GM20431 (cell line): ENCODE results near the gene PGAP1.

ENCODE experiments used
- in situ Hi-C: fragments of 300-500 bp; cut with MseI, MboI; formaldehyde crosslinking; loops from one replicate; pipeline ENCODE4 v1.15.0; 2020; ENCODE audit warnings: low sequenced_read_pairs; ENCODE audit not compliant: unreplicated experiment

PGAP1 gene

DNA sequence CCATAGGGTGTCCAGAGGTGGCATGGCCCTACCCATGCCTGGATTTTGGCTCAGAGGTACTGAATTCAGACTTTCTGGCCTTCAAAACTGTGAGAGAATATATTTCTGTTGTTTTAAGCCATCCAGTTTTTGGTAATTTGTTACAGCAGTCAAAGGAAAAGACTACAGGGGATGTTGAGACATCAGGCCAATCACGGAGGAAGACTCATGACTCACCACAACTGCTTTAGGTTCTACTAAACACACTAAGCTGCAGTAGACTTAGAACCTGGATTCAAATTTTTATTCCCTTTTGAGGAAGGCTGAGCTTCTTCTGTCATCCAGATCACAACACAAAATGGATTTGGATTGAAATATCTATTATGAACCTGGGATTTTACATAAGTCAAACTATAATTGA lies 105.3 kb downstream of the PGAP1 start:
- in situ Hi-C loops: no loop called here

DNA sequence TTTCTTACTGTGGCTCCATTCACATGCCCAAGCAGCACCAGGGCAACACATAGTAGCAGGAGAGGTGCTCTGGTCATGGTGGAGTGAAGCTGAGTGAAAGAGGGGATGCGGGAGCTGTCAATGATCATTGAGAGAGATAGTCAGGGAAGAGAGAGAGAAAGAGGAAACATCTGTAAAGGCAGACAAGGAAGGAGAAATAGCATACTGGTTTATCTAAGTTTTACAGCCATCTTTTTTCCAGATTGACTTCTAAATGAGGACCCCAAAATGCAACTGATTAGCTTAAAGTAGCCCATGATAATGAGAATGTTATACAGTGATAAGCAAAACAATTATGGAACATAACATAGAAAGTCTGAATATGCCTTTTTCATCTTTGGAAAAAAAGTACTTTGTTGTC lies 117.2 kb downstream of the PGAP1 start, which contains the start of gene C2orf66:
Gene C2orf66 (minus strand): TSS at position 96 of the 400 bp plus-strand sequence. CDS start 19 bp downstream, at position 77.
- in situ Hi-C loops: no loop called here

- in situ Hi-C loops: no loop called here
Observed at GRCh38 chr2:196808083-196808665, 118.3 kb downstream of the PGAP1 start.

DNA sequence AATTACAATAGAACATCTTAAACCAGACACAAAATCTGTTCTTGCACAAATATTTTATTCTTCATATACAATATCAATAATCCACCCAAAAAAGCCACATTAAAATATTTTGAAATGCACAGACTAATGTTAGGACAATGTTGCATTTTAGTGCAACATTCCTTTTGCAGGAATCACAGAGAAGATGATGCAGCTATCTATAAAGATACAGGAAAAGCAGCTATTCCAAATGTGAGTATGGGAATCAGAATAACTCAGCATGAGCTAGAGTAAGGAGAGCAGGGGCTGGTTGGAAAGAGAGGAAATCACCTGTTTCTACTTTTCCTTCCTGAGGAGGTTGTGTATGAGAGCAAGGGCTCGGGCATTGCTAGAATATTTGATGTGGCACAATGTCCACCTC lies 122.1 kb downstream of the PGAP1 start:
- in situ Hi-C loops: no loop called here

DNA sequence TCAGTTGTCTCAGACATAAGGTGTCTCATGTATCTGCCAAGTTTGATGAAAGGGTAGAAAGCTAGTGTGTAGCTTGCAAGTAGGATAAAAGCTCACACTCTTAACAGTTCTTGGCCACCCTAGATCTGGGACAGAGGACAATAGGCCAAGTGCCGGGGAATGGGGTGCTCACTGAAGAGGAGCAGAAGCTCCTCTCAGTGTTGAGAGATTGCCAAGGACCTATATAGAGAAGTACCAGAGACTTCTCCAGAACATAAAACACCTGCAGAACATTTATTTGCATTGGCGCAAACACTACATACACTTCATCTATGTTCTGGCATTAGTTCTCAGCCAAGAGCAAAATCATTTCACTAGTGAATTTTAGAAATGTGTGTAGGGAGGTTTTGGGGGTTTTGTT lies 124.1 kb downstream of the PGAP1 start:
- in situ Hi-C loops: no loop called here

DNA sequence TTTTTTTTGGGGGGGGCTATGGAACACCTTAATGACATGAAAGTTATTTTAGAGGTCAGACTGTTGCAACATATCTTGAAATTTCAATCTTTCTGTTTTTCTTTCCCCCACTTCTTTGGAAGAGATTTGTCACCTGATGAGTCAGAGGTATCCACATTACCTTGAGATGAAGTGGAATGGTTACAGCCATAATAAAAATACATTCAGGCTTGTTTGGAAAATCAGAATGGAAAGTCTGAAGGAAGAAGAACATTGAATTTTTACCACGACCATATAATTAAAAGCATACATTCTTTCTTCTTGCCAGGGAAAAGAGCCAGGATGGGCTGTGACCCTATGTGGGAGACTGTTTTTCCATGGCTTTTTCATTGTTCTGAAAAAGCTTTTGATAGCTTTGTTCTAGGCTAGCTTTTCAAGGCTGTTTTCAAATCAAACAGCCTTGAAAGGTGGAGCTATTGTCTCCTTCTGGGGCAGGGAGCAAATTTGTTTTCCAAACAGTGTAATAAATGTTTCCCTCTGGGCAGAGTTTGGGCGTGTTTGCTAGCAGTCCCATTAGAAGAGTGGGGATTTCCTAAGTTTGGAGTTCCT lies 124.7 kb downstream of the PGAP1 start:
- in situ Hi-C loops: no loop called here

DNA sequence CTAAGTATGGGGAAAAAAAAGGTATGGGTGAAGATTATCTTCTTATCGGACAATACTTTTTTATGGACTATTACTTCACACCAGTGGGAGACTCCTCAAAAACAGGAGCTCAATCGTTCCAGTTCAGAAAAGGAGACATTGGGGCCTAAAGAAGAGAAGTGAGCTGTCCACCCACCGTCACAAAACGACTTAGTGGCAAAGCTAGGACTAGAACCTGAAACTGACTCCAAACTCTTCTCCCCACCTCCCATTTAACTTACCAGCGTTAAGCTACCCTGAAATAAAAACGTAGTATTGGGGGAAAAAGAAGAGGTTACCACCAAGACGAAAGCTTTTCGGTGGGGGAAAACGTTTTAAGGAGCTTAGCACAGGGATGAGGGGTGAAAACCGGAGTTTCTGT lies 127.5 kb downstream of the PGAP1 start:
- in situ Hi-C loops: no loop called here

DNA sequence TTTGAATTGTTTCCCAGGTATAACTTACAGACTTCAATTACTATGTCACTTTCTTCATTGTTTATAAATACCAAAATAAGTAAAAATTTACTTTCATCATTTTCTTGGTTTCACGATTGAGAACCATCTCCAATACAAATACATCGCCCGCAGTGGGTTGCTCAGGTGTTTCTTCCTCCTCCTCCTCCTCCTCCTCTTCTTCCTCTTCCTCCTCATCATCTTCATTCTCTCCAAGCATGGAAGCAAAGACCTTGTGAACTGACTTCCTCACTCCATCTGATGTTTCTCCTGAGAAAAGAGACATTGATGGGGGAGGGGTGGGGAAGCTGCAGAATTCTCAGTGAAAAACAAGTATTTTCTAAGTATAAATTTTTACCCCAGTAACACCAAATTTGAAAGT lies 133.6 kb downstream of the PGAP1 start:
- in situ Hi-C loops: no loop called here

GRCh38 chr2:196783431-196784094 lies 142.9 kb downstream of the PGAP1 start:
- in situ Hi-C loops: no loop called here
